ENCODE results near the gene PNPO. TPM values are rescaled to one million over a fixed set of nuclear protein-coding genes. Genes with fewer than 3 reads are reported as not detected.

PNPO gene
- total and polyA plus RNA-seq, 2 of the 13 experiments (the other 11 are each of a cell fraction or from before 2014, with no cell fraction given): 47.9 to 63.3 TPM

GRCh38 chr17:47970725-47971499, 29.5 kb downstream of the PNPO start, which contains the start of gene CDK5RAP3 (continued):
- TF ChIP-seq NFKB2 (CRISPR knock-in tag; IDR thresholded peaks at IDR 0.05; ENCODE audit: borderline replicate concordance) (peak; percentile 91), ZNF350 (CRISPR knock-in tag; IDR thresholded peaks at IDR 0.05; ENCODE audit: borderline replicate concordance, low read depth) (peak; percentile 97), SNAPC2 (CRISPR knock-in tag; IDR thresholded peaks at IDR 0.05) (peak; percentile 93; the same call in 1 of the 2 replicates), ZNF841 (CRISPR knock-in tag; IDR thresholded peaks at IDR 0.05; ENCODE audit: borderline replicate concordance) (peak; percentile 84; the same call in 1 of the 2 replicates), ZNF878 (CRISPR knock-in tag; IDR thresholded peaks at IDR 0.05) (peak; percentile 73; the same call in 1 of the 2 replicates), ZNF572 (CRISPR knock-in tag; IDR thresholded peaks at IDR 0.05) (peak; percentile 59; the same call in 1 of the 2 replicates), CBX2 (IDR thresholded peaks at IDR 0.05; ENCODE audit: low read depth, low read length) (no peak), CBX2 (CRISPR knock-in tag; IDR thresholded peaks at IDR 0.05; ENCODE audit: low read depth) (0 out of 2 replicates have a peak, but pooled peaks have one; percentile 57), SNAPC4 (CRISPR knock-in tag; IDR thresholded peaks at IDR 0.05) (peak; percentile 96), HIVEP1 (CRISPR knock-in tag; IDR thresholded peaks at IDR 0.05) (peak; percentile 14; the same call in 1 of the 2 replicates), HOXA5 (CRISPR knock-in tag; IDR thresholded peaks at IDR 0.05) (peak; percentile 56), SIX1 (CRISPR knock-in tag; IDR thresholded peaks at IDR 0.05; ENCODE audit: borderline replicate concordance) (peak; percentile 15; the same call in 1 of the 2 replicates), TBX3 (IDR thresholded peaks at IDR 0.05; ENCODE audit: borderline replicate concordance) (peak; percentile 37; the same call in 1 of the 2 replicates), MEF2D (CRISPR knock-in tag; IDR thresholded peaks at IDR 0.05) (peak; percentile 93), PAF1 (CRISPR knock-in tag; IDR thresholded peaks at IDR 0.05) (no peak), BATF2 (CRISPR knock-in tag; IDR thresholded peaks at IDR 0.05) (peak; percentile 97), ZNF616 (CRISPR knock-in tag; IDR thresholded peaks at IDR 0.05; ENCODE audit: low read depth) (peak; percentile 92), SNAI1 (CRISPR knock-in tag; IDR thresholded peaks at IDR 0.05; ENCODE audit: borderline replicate concordance) (no peak; the same call in 1 of the 2 replicates), FIP1L1 (IDR thresholded peaks at IDR 0.05; ENCODE audit: borderline replicate concordance, insufficient read depth, low read depth, low read length) (0 out of 2 replicates have a peak, but pooled peaks have one; percentile 36), IRF9 (CRISPR knock-in tag; IDR thresholded peaks at IDR 0.05; ENCODE audit: borderline replicate concordance) (peak; percentile 92; the same call in 1 of the 2 replicates), PHF5A (CRISPR knock-in tag; IDR thresholded peaks at IDR 0.05; ENCODE audit: low read depth, unreplicated experiment) (peak; percentile 24), ZNF510 (CRISPR knock-in tag; IDR thresholded peaks at IDR 0.05; ENCODE audit: low read depth) (no peak)
